Measurements from ENCODE around the gene BRSK2. TPM values are rescaled to one million over a fixed set of nuclear protein-coding genes. Genes with fewer than 3 reads are reported as not detected.
A peak's percentile ranks its signal among the peaks of the same experiment; 100 is the strongest.

The BRSK2 gene
- total RNA-seq, 1 donor from 2014 or later, result 1.5 TPM

GRCh38 chr11:1398528-1399235 lies 8.9 kb downstream of the BRSK2 start:
- DNase-seq (ENCODE audit: low spot score), result no peak
- Mint-ChIP-seq H3K9me3 (no peaks in the 10 kb centered on the region), H3K27me3 (ENCODE audit: low read depth) (no peaks in the 10 kb centered on the region), H3K4me1 (ENCODE audit: low read depth) (no peaks in the 10 kb centered on the region), H3K27ac (no peak overlapping the region), H3K36me3 (ENCODE audit: low read depth) (no peaks in the 10 kb centered on the region), H3K4me3 (ENCODE audit: low read depth) (no peak overlapping the region)
- intact Hi-C loops (cut with micrococcal nuclease), result no loop called here

- Mint-ChIP-seq H3K9me3 (no peaks in the 10 kb centered on the region), H3K27ac (no peak overlapping the region), H3K27me3 (ENCODE audit: low read depth) (no peaks in the 10 kb centered on the region), H3K36me3 (ENCODE audit: low read depth) (no peaks in the 10 kb centered on the region), H3K4me3 (ENCODE audit: low read depth) (no peak overlapping the region), H3K4me1 (ENCODE audit: low read depth) (no peaks in the 10 kb centered on the region)
- no peak for DNase-seq (ENCODE audit: low spot score)
- intact Hi-C loops (cut with micrococcal nuclease), result no loop called here
Measured at GRCh38 chr11:1399386-1400316, 9.9 kb downstream of the BRSK2 start.

GRCh38 chr11:1400317-1401170 lies 10.8 kb downstream of the BRSK2 start:
- H3K4me3 Mint-ChIP-seq (ENCODE audit: low read depth), result no peak overlapping the region
- H3K9me3 Mint-ChIP-seq, result no peaks in the 10 kb centered on the region
- intact Hi-C loops (cut with micrococcal nuclease), result no loop called here
- H3K4me1 Mint-ChIP-seq (ENCODE audit: low read depth), result no peaks in the 10 kb centered on the region
- no peak for DNase-seq (ENCODE audit: low spot score)
- H3K27me3 Mint-ChIP-seq (ENCODE audit: low read depth), result no peaks in the 10 kb centered on the region
- no peak overlapping the region for H3K27ac Mint-ChIP-seq
- no peaks in the 10 kb centered on the region for H3K36me3 Mint-ChIP-seq (ENCODE audit: low read depth)

GRCh38 chr11:1401171-1401445 lies 11.4 kb downstream of the BRSK2 start:
- Mint-ChIP-seq H3K27me3 (ENCODE audit: low read depth) (no peaks in the 10 kb centered on the region), H3K9me3 (no peaks in the 10 kb centered on the region), H3K36me3 (ENCODE audit: low read depth) (no peaks in the 10 kb centered on the region), H3K4me1 (ENCODE audit: low read depth) (no peaks in the 10 kb centered on the region), H3K27ac (no peak overlapping the region), H3K4me3 (ENCODE audit: low read depth) (no peak overlapping the region)
- no peak for DNase-seq (ENCODE audit: low spot score)
- intact Hi-C loops (cut with micrococcal nuclease), result no loop called here

- DNase-seq (ENCODE audit: low spot score), result peak; percentile 34
- H3K9me3 Mint-ChIP-seq, result no peaks in the 10 kb centered on the region
- intact Hi-C loops (cut with micrococcal nuclease), result no loop called here
- H3K4me3 Mint-ChIP-seq (ENCODE audit: low read depth), result no peak overlapping the region
- no peaks in the 10 kb centered on the region for H3K4me1 Mint-ChIP-seq (ENCODE audit: low read depth)
- H3K27ac Mint-ChIP-seq, result no peak overlapping the region
- H3K36me3 Mint-ChIP-seq (ENCODE audit: low read depth), result no peaks in the 10 kb centered on the region
- no peaks in the 10 kb centered on the region for H3K27me3 Mint-ChIP-seq (ENCODE audit: low read depth)
Measured at GRCh38 chr11:1401656-1402221, 12.0 kb downstream of the BRSK2 start.

GRCh38 chr11:1402355-1403077 lies 12.8 kb downstream of the BRSK2 start:
- Mint-ChIP-seq H3K27ac (no peak overlapping the region), H3K4me3 (ENCODE audit: low read depth) (no peak overlapping the region), H3K9me3 (no peaks in the 10 kb centered on the region), H3K4me1 (ENCODE audit: low read depth) (no peaks in the 10 kb centered on the region), H3K27me3 (ENCODE audit: low read depth) (no peaks in the 10 kb centered on the region), H3K36me3 (ENCODE audit: low read depth) (no peaks in the 10 kb centered on the region)
- intact Hi-C loops (cut with micrococcal nuclease), result no loop called here
- DNase-seq (ENCODE audit: low spot score), result no peak

- no peaks in the 10 kb centered on the region for H3K4me1 Mint-ChIP-seq (ENCODE audit: low read depth)
- no peaks in the 10 kb centered on the region for H3K36me3 Mint-ChIP-seq (ENCODE audit: low read depth)
- no peaks in the 10 kb centered on the region for H3K9me3 Mint-ChIP-seq
- DNase-seq (ENCODE audit: low spot score), result no peak
- H3K27me3 Mint-ChIP-seq (ENCODE audit: low read depth), result no peaks in the 10 kb centered on the region
- intact Hi-C loops (cut with micrococcal nuclease), result no loop called here
- no peak overlapping the region for H3K27ac Mint-ChIP-seq
- no peak overlapping the region for H3K4me3 Mint-ChIP-seq (ENCODE audit: low read depth)
Measured at GRCh38 chr11:1403078-1403620, 13.4 kb downstream of the BRSK2 start.

GRCh38 chr11:1403721-1404460 lies 14.2 kb downstream of the BRSK2 start:
- Mint-ChIP-seq H3K27me3 (ENCODE audit: low read depth) (no peaks in the 10 kb centered on the region), H3K36me3 (ENCODE audit: low read depth) (no peaks in the 10 kb centered on the region), H3K27ac (no peak overlapping the region), H3K9me3 (no peaks in the 10 kb centered on the region), H3K4me1 (ENCODE audit: low read depth) (no peaks in the 10 kb centered on the region), H3K4me3 (ENCODE audit: low read depth) (no peak overlapping the region)
- DNase-seq (ENCODE audit: low spot score), result no peak
- intact Hi-C loops (cut with micrococcal nuclease), result no loop called here

GRCh38 chr11:1404461-1405185 lies 14.9 kb downstream of the BRSK2 start:
- no peak for DNase-seq (ENCODE audit: low spot score)
- no peaks in the 10 kb centered on the region for H3K9me3 Mint-ChIP-seq
- intact Hi-C loops (cut with micrococcal nuclease), result no loop called here
- no peak overlapping the region for H3K4me3 Mint-ChIP-seq (ENCODE audit: low read depth)
- no peak overlapping the region for H3K27ac Mint-ChIP-seq
- no peaks in the 10 kb centered on the region for H3K4me1 Mint-ChIP-seq (ENCODE audit: low read depth)
- H3K27me3 Mint-ChIP-seq (ENCODE audit: low read depth), result no peaks in the 10 kb centered on the region
- H3K36me3 Mint-ChIP-seq (ENCODE audit: low read depth), result no peaks in the 10 kb centered on the region

GRCh38 chr11:1405186-1406020 lies 15.7 kb downstream of the BRSK2 start:
- Mint-ChIP-seq H3K9me3 (no peaks in the 10 kb centered on the region), H3K27ac (no peak overlapping the region), H3K36me3 (ENCODE audit: low read depth) (no peaks in the 10 kb centered on the region), H3K4me3 (ENCODE audit: low read depth) (no peak overlapping the region), H3K27me3 (ENCODE audit: low read depth) (no peaks in the 10 kb centered on the region), H3K4me1 (ENCODE audit: low read depth) (no peaks in the 10 kb centered on the region)
- no peak for DNase-seq (ENCODE audit: low spot score)
- intact Hi-C loops (cut with micrococcal nuclease), result no loop called here
